T-helper 1 cell treated with Interleukin-12 subunit alpha and Interleukin-12 subunit beta and Interleukin-4 antibody, amounts not matched to agents 30 μg/mL and 1 μg/mL, for 36 hours (primary cell): ENCODE data around the gene MEAF6.
"Not testable (repeated sequence)": the region's sequence is repeated elsewhere in the genome, so short reads cannot be mapped to it uniquely, and the experiment has no call there.

Experiments
- H3K27ac Mint-ChIP-seq: one replicate; pipeline ENCODE4 v1.8.0; 2021; ENCODE audit warnings: mild to moderate bottlenecking, mixed read lengths
- H3K27me3 Mint-ChIP-seq: one replicate; pipeline ENCODE4 v1.8.0; 2021; ENCODE audit warnings: low read depth, mixed read lengths
- H3K36me3 Mint-ChIP-seq: one replicate; pipeline ENCODE4 v1.8.0; 2021; ENCODE audit warnings: low read depth, mixed read lengths
- H3K4me1 Mint-ChIP-seq: one replicate; pipeline ENCODE4 v1.8.0; 2021; ENCODE audit warnings: low read depth, mixed read lengths
- H3K4me3 Mint-ChIP-seq: one replicate; pipeline ENCODE4 v1.8.0; 2021; ENCODE audit warnings: mild to moderate bottlenecking, moderate library complexity, mixed read lengths
- H3K9me3 Mint-ChIP-seq: one replicate; pipeline ENCODE4 v1.8.0; 2021; ENCODE audit warnings: mixed read lengths

Gene MEAF6

GRCh38 chr1:37544530-37544929 lies 30.0 kb upstream of the MEAF6 start:
- no peak overlapping the region for H3K27ac Mint-ChIP-seq
- no peaks in the 10 kb centered on the region for H3K9me3 Mint-ChIP-seq
- no peaks in the 10 kb centered on the region for H3K27me3 Mint-ChIP-seq
- no peak overlapping the region for H3K4me3 Mint-ChIP-seq
- peaks cover 37% of the 10 kb centered on the region for H3K36me3 Mint-ChIP-seq
- peaks cover 10% of the 10 kb centered on the region for H3K4me1 Mint-ChIP-seq

- Mint-ChIP-seq H3K4me1 (peaks cover 4% of the 10 kb centered on the region), H3K4me3 (no peak overlapping the region), H3K27me3 (no peaks in the 10 kb centered on the region), H3K27ac (no peak overlapping the region), H3K36me3 (peaks cover 45% of the 10 kb centered on the region), H3K9me3 (no peaks in the 10 kb centered on the region)
These were observed 25.6 kb upstream of the MEAF6 start for GRCh38 chr1:37540036-37540785.

GRCh38 chr1:37539154-37539553 lies 24.6 kb upstream of the MEAF6 start:
- peaks cover 45% of the 10 kb centered on the region for H3K36me3 Mint-ChIP-seq
- not testable (repeated sequence) for H3K4me1 Mint-ChIP-seq, H3K27me3 Mint-ChIP-seq, H3K27ac Mint-ChIP-seq, H3K4me3 Mint-ChIP-seq, H3K9me3 Mint-ChIP-seq

- Mint-ChIP-seq H3K4me3 (no peak overlapping the region), H3K27ac (no peak overlapping the region), H3K36me3 (peaks cover 40% of the 10 kb centered on the region), H3K4me1 (peaks cover 2% of the 10 kb centered on the region), H3K27me3 (no peaks in the 10 kb centered on the region), H3K9me3 (no peaks in the 10 kb centered on the region)
These were observed 22.8 kb upstream of the MEAF6 start for GRCh38 chr1:37537378-37537777.

GRCh38 chr1:37533317-37534093 lies 18.9 kb upstream of the MEAF6 start:
- no peak overlapping the region for H3K4me3 Mint-ChIP-seq
- H3K4me1 Mint-ChIP-seq: peaks cover 2% of the 10 kb centered on the region
- peaks cover 28% of the 10 kb centered on the region for H3K36me3 Mint-ChIP-seq
- H3K27me3 Mint-ChIP-seq: no peaks in the 10 kb centered on the region
- no peaks in the 10 kb centered on the region for H3K9me3 Mint-ChIP-seq
- H3K27ac Mint-ChIP-seq: no peak overlapping the region

- H3K9me3 Mint-ChIP-seq, H3K4me3 Mint-ChIP-seq, H3K27me3 Mint-ChIP-seq, H3K27ac Mint-ChIP-seq, H3K4me1 Mint-ChIP-seq: not testable (repeated sequence)
- H3K36me3 Mint-ChIP-seq: peaks cover 20% of the 10 kb centered on the region
These were observed 18.0 kb upstream of the MEAF6 start for GRCh38 chr1:37532418-37533156.

GRCh38 chr1:37529888-37530287 lies 15.3 kb upstream of the MEAF6 start:
- not testable (repeated sequence) for H3K9me3 Mint-ChIP-seq, H3K4me1 Mint-ChIP-seq, H3K27me3 Mint-ChIP-seq, H3K27ac Mint-ChIP-seq, H3K36me3 Mint-ChIP-seq, H3K4me3 Mint-ChIP-seq

GRCh38 chr1:37519613-37520012 lies 5.0 kb upstream of the MEAF6 start:
- Mint-ChIP-seq H3K27me3 (no peaks in the 10 kb centered on the region), H3K4me3 (peak overlapping the region; percentile 76), H3K9me3 (peaks cover 4% of the 10 kb centered on the region), H3K27ac (peak overlapping the region; percentile 75), H3K4me1 (peaks cover 19% of the 10 kb centered on the region), H3K36me3 (no peaks in the 10 kb centered on the region)

GRCh38 chr1:37518929-37519328 lies 4.4 kb upstream of the MEAF6 start:
- Mint-ChIP-seq H3K4me3 (peak overlapping the region; percentile 76), H3K27ac (peak overlapping the region; percentile 75), H3K4me1 (peaks cover 21% of the 10 kb centered on the region)
- not testable (repeated sequence) for H3K36me3 Mint-ChIP-seq, H3K9me3 Mint-ChIP-seq, H3K27me3 Mint-ChIP-seq

GRCh38 chr1:37518241-37518640 lies 3.7 kb upstream of the MEAF6 start:
- not testable (repeated sequence) for H3K27ac Mint-ChIP-seq, H3K4me3 Mint-ChIP-seq, H3K9me3 Mint-ChIP-seq, H3K27me3 Mint-ChIP-seq, H3K36me3 Mint-ChIP-seq
- H3K4me1 Mint-ChIP-seq: peaks cover 27% of the 10 kb centered on the region

- H3K4me1 Mint-ChIP-seq: peaks cover 31% of the 10 kb centered on the region
- no peak overlapping the region for H3K4me3 Mint-ChIP-seq
These were observed 3.0 kb upstream of the MEAF6 start for GRCh38 chr1:37517569-37517968.

GRCh38 chr1:37515185-37516034 lies 844 bp upstream of the MEAF6 start:
- Mint-ChIP-seq H3K4me3 (peak overlapping the region; percentile 84), H3K9me3 (no peaks in the 10 kb centered on the region), H3K27ac (peak overlapping the region; percentile 89), H3K27me3 (no peaks in the 10 kb centered on the region), H3K36me3 (peaks cover 12% of the 10 kb centered on the region), H3K4me1 (peaks cover 37% of the 10 kb centered on the region)

More at GRCh38 chr1:37517569-37517968, 3.0 kb upstream of the MEAF6 start:
- no peak overlapping the region for H3K27ac Mint-ChIP-seq
- no peaks in the 10 kb centered on the region for H3K9me3 Mint-ChIP-seq
- H3K27me3 Mint-ChIP-seq: no peaks in the 10 kb centered on the region
- peaks cover 7% of the 10 kb centered on the region for H3K36me3 Mint-ChIP-seq

- Mint-ChIP-seq H3K9me3 (no peaks in the 10 kb centered on the region), H3K36me3 (peaks cover 18% of the 10 kb centered on the region), H3K4me1 (peaks cover 35% of the 10 kb centered on the region), H3K4me3 (peak overlapping the region; percentile 96), H3K27ac (peak overlapping the region; percentile 85), H3K27me3 (no peaks in the 10 kb centered on the region)
These were observed 694 bp downstream of the MEAF6 start for GRCh38 chr1:37513795-37514349.

GRCh38 chr1:37509181-37509580 lies 5.4 kb downstream of the MEAF6 start:
- no peaks in the 10 kb centered on the region for H3K9me3 Mint-ChIP-seq
- peak overlapping the region; percentile 15 for H3K27ac Mint-ChIP-seq
- peaks cover 35% of the 10 kb centered on the region for H3K36me3 Mint-ChIP-seq
- no peaks in the 10 kb centered on the region for H3K27me3 Mint-ChIP-seq
- H3K4me1 Mint-ChIP-seq: peaks cover 33% of the 10 kb centered on the region
- no peak overlapping the region for H3K4me3 Mint-ChIP-seq
